ENCODE data around the gene GPR148. TPM values are rescaled to one million over a fixed set of nuclear protein-coding genes. Genes with fewer than 3 reads are reported as not detected.
"Not testable (repeated sequence)": the region's sequence is repeated elsewhere in the genome, so short reads cannot be mapped to it uniquely, and the experiment has no call there.

The GPR148 gene, protein sequence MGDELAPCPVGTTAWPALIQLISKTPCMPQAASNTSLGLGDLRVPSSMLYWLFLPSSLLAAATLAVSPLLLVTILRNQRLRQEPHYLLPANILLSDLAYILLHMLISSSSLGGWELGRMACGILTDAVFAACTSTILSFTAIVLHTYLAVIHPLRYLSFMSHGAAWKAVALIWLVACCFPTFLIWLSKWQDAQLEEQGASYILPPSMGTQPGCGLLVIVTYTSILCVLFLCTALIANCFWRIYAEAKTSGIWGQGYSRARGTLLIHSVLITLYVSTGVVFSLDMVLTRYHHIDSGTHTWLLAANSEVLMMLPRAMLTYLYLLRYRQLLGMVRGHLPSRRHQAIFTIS
- total RNA-seq (2021) = not detected in 2 replicates
- not detected for Bru-seq, nascent RNA
- BruChase-seq, experiment 1, labeled RNA remaining after a 2-hour chase = not detected
- BruChase-seq, experiment 2, labeled RNA remaining after a 6-hour chase = not detected
- long read RNA-seq = 0 reads

DNA sequence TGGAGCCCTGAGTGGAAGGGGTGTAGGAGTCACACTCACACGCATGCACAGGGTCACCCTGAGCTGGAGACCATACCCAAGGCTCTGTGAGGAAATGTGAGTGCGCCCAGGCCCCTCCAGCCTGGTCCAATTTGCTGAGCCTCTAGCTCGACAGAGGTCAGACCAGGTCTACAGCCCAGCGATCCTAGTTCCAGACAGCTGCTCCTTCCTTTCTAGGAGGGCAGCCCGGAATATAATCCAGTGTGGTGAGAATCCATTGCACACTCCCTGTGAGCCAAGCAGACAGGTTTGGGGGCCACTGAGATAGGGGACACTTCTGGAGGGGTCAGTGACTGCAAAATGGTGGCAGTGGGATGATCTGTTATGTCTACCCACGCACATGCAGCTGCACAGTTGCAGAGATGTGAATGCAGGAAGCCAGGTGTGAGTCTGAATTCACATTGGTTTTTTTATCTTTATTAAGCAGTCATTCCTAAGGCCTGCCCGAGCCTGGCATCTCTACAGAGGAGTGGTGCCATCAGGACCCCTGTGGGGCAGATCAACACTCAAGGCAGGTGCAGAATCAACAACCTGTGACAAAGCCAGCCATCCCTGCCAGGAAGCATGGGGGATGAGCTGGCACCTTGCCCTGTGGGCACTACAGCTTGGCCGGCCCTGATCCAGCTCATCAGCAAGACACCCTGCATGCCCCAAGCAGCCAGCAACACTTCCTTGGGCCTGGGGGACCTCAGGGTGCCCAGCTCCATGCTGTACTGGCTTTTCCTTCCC lies at the start of gene GPR148:
Gene GPR148 (plus strand): TSS at position 522 of the 768 bp plus-strand sequence. CDS start 82 bp downstream, at position 604.
- ChIA-PET POLR2A (ENCODE audit: low non-redundant PET) (no interaction called here), CTCF (no interaction called here)
- no TSS peak for BruUV-seq (replicated peaks)
- no peak within 1 kb of the TSS for H3K27ac ChIP-seq (ENCODE audit: low read depth, low read length, poor library complexity, severe bottlenecking)
- intact Hi-C loops (cut with micrococcal nuclease; ENCODE audit: unreplicated experiment) = no loop called here
- H3K27me3 ChIP-seq (replicated peaks; ENCODE audit: insufficient read depth, low read depth, low read length, poor library complexity) = peaks cover 45% of the 10 kb centered on the region
- H3K9me3 ChIP-seq (ENCODE audit: low read depth, low read length, poor library complexity, severe bottlenecking) = no peaks in the 10 kb centered on the region
- peaks cover 8% of the 10 kb centered on the region for H3K4me1 ChIP-seq (ENCODE audit: insufficient read depth, low read length, poor library complexity, severe bottlenecking)
- DNase-seq (ENCODE audit: low spot score) = no peak
- peak within 1 kb of the TSS; percentile 52 for H3K4me3 ChIP-seq (ENCODE audit: low read depth, low read length, poor library complexity, severe bottlenecking)
- TF ChIP-seq, protein P1, sequence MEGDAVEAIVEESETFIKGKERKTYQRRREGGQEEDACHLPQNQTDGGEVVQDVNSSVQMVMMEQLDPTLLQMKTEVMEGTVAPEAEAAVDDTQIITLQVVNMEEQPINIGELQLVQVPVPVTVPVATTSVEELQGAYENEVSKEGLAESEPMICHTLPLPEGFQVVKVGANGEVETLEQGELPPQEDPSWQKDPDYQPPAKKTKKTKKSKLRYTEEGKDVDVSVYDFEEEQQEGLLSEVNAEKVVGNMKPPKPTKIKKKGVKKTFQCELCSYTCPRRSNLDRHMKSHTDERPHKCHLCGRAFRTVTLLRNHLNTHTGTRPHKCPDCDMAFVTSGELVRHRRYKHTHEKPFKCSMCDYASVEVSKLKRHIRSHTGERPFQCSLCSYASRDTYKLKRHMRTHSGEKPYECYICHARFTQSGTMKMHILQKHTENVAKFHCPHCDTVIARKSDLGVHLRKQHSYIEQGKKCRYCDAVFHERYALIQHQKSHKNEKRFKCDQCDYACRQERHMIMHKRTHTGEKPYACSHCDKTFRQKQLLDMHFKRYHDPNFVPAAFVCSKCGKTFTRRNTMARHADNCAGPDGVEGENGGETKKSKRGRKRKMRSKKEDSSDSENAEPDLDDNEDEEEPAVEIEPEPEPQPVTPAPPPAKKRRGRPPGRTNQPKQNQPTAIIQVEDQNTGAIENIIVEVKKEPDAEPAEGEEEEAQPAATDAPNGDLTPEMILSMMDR (conservative IDR thresholded peaks at IDR 0.05; ENCODE audit: low read depth, low read length) = no peak
- TF ChIP-seq EZH2 (IDR thresholded peaks at IDR 0.05; ENCODE audit: borderline replicate concordance, low read depth, low read length, poor library complexity, severe bottlenecking) = no peak
- H3K36me3 ChIP-seq (ENCODE audit: insufficient read depth, low read length, poor library complexity, severe bottlenecking) = no peaks in the 10 kb centered on the region

DNA sequence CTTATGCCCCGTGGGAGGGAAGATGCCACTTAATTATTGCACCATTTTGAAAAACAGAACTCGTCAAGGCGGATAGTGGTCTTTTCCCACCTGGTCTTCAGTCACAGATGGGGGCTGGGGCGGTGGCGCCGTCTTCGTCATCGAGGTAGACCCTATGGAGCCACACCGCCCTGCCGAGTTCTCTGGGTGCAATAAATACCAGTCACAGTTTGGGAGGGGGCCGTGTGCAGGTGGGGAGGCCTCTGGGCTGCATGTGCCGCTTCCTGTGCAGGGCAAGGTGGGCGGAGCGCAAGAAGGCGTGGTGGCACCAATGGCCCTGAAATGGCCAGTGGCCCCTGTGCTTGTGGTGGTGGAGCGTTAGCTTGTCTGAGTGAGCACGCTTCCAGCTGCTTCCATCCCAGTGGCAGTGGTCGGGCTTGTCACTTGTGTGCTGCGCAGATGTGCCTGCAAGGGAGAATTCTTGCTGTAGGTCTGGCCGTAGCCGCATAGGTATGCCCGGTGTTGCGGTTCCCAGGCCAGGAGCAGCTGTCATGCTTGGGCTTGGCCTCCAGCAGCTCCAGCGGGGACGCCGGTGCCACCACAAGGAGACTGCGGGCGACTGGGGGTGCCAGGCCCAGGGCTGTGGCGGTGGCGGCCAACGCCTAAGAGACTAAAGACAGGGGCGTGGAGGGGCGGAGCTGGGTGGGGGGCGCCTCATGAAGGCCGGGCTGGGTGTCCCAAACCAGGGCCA lies 36.7 kb upstream of the GPR148 start:
- H3K27me3 ChIP-seq (replicated peaks; ENCODE audit: insufficient read depth, low read depth, low read length, poor library complexity); POLR2A ChIA-PET (ENCODE audit: low non-redundant PET); DNase-seq (ENCODE audit: low spot score); BruUV-seq (replicated peaks); H3K4me1 ChIP-seq (ENCODE audit: insufficient read depth, low read length, poor library complexity, severe bottlenecking); H3K36me3 ChIP-seq (ENCODE audit: insufficient read depth, low read length, poor library complexity, severe bottlenecking); CTCF ChIA-PET; intact Hi-C loops (cut with micrococcal nuclease; ENCODE audit: unreplicated experiment); H3K27ac ChIP-seq (ENCODE audit: low read depth, low read length, poor library complexity, severe bottlenecking); H3K4me3 ChIP-seq (ENCODE audit: low read depth, low read length, poor library complexity, severe bottlenecking); H3K9me3 ChIP-seq (ENCODE audit: low read depth, low read length, poor library complexity, severe bottlenecking): not testable (repeated sequence)

DNA sequence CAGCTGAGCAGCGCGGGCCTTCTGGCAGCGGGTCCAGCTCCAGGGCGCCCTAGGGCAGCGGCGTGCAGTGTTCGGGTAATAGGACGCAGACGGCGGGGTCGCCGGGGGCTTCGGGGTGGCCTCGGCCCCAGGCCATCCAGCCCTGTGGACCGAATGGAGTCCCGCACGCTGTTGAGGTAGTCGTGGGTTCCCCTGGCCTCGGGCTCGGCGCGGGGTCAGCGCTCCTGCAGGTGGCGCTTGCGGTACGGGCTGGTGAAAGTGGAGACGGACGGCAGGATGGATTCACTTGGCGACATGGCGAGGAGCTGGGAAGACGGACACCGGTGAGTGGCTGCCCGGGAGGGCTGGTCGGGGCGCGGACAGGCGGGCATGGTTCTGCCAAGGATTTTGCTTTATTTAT lies 35.4 kb upstream of the GPR148 start:
- H3K27me3 ChIP-seq (replicated peaks; ENCODE audit: insufficient read depth, low read depth, low read length, poor library complexity); H3K9me3 ChIP-seq (ENCODE audit: low read depth, low read length, poor library complexity, severe bottlenecking); H3K27ac ChIP-seq (ENCODE audit: low read depth, low read length, poor library complexity, severe bottlenecking); POLR2A ChIA-PET (ENCODE audit: low non-redundant PET); intact Hi-C loops (cut with micrococcal nuclease; ENCODE audit: unreplicated experiment); H3K4me1 ChIP-seq (ENCODE audit: insufficient read depth, low read length, poor library complexity, severe bottlenecking); CTCF ChIA-PET; BruUV-seq (replicated peaks); H3K36me3 ChIP-seq (ENCODE audit: insufficient read depth, low read length, poor library complexity, severe bottlenecking); H3K4me3 ChIP-seq (ENCODE audit: low read depth, low read length, poor library complexity, severe bottlenecking): not testable (repeated sequence)
- TF ChIP-seq, protein P1 (conservative IDR thresholded peaks at IDR 0.05; ENCODE audit: low read depth, low read length) = peak; percentile 37
- peak; percentile 11 for DNase-seq (ENCODE audit: low spot score)

DNA sequence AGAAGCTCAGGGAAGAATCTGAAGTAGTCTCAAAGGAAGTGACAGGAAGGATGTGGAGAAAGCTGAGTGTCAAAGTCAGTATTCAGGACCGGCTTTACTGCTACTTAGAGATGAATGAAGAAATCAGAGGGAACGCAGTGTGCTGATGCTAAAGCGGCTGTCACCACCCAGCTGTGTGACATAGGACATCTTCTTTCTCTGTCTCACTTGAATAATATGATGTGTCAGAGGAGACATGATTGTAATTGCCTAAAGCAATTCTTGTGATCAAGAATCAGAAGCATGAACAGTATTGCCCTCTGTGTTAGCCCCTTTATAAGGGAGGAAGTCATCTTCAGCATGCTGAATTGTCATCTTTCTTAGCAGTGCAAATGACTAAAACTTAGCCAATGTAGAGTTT lies 25.6 kb upstream of the GPR148 start:
- H3K27me3 ChIP-seq (replicated peaks; ENCODE audit: insufficient read depth, low read depth, low read length, poor library complexity); DNase-seq (ENCODE audit: low spot score); H3K4me3 ChIP-seq (ENCODE audit: low read depth, low read length, poor library complexity, severe bottlenecking); H3K9me3 ChIP-seq (ENCODE audit: low read depth, low read length, poor library complexity, severe bottlenecking); BruUV-seq (replicated peaks); CTCF ChIA-PET; H3K27ac ChIP-seq (ENCODE audit: low read depth, low read length, poor library complexity, severe bottlenecking); POLR2A ChIA-PET (ENCODE audit: low non-redundant PET); H3K36me3 ChIP-seq (ENCODE audit: insufficient read depth, low read length, poor library complexity, severe bottlenecking); intact Hi-C loops (cut with micrococcal nuclease; ENCODE audit: unreplicated experiment); H3K4me1 ChIP-seq (ENCODE audit: insufficient read depth, low read length, poor library complexity, severe bottlenecking): not testable (repeated sequence)

DNA sequence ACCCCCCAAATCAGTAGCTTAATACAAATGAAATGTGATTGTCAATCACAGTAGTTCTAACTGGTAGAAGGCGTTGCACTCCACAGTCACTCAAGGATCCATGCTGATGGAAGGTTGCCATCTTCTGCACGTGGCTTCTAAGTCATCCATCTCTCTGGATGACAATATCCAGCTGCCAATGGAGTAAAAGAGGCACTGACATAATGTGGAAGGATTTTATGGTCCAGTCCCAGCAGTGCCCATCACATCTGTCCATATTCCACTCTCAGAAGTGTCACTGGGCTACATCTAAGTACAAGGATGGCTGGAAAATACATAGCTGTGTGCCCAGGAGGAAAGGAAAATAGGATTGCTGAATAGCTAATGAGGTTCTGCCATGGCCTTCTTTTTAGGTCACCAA lies 14.1 kb upstream of the GPR148 start:
- H3K4me1 ChIP-seq (ENCODE audit: insufficient read depth, low read length, poor library complexity, severe bottlenecking); H3K27ac ChIP-seq (ENCODE audit: low read depth, low read length, poor library complexity, severe bottlenecking); H3K36me3 ChIP-seq (ENCODE audit: insufficient read depth, low read length, poor library complexity, severe bottlenecking); POLR2A ChIA-PET (ENCODE audit: low non-redundant PET); H3K9me3 ChIP-seq (ENCODE audit: low read depth, low read length, poor library complexity, severe bottlenecking); BruUV-seq (replicated peaks); H3K27me3 ChIP-seq (replicated peaks; ENCODE audit: insufficient read depth, low read depth, low read length, poor library complexity); intact Hi-C loops (cut with micrococcal nuclease; ENCODE audit: unreplicated experiment); CTCF ChIA-PET; DNase-seq (ENCODE audit: low spot score); H3K4me3 ChIP-seq (ENCODE audit: low read depth, low read length, poor library complexity, severe bottlenecking): not testable (repeated sequence)
